ENCODE data around the gene HTR3B. TPM values are rescaled to one million over a fixed set of nuclear protein-coding genes. Genes with fewer than 3 reads are reported as not detected.

Gene HTR3B
- total RNA-seq, 4 donors from 2014 or later: not detected

DNA sequence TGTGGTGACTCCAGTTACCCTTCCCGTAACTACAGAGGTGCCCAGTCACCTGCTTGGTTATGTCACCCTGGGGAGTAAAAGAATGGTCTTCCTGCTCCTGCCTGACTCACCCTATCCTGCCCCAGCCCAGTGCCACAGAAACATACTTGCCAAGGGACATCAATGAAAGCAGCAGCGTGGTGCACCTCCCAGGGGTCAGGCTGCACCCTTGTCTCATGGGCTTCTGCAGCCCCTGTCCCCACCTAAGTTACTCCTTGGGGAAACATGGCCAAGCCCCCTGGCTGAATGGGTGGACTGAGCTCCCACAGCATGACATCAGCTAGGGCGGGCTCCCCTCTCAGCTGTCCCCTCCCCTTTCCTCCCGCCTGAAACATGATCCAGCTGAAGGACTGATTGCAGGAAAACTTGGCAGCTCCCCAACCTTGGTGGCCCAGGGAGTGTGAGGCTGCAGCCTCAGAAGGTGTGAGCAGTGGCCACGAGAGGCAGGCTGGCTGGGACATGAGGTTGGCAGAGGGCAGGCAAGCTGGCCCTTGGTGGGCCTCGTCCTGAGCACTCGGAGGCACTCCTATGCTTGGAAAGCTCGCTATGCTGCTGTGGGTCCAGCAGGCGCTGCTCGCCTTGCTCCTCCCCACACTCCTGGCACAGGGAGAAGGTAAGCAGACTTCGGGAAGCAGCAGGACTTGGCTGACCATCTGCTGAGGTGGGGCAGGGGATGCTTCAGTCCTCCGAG is 70.3 kb downstream of the HTR3B start, which contains the start of gene HTR3A:
HTR3A (plus strand) TSS at position 368 of the 730 bp plus-strand sequence; CDS start at position 586, 218 bp downstream.
- TF ChIP-seq, protein P1, sequence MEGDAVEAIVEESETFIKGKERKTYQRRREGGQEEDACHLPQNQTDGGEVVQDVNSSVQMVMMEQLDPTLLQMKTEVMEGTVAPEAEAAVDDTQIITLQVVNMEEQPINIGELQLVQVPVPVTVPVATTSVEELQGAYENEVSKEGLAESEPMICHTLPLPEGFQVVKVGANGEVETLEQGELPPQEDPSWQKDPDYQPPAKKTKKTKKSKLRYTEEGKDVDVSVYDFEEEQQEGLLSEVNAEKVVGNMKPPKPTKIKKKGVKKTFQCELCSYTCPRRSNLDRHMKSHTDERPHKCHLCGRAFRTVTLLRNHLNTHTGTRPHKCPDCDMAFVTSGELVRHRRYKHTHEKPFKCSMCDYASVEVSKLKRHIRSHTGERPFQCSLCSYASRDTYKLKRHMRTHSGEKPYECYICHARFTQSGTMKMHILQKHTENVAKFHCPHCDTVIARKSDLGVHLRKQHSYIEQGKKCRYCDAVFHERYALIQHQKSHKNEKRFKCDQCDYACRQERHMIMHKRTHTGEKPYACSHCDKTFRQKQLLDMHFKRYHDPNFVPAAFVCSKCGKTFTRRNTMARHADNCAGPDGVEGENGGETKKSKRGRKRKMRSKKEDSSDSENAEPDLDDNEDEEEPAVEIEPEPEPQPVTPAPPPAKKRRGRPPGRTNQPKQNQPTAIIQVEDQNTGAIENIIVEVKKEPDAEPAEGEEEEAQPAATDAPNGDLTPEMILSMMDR (IDR thresholded peaks at IDR 0.05; ENCODE audit: low read depth): no peak

DNA sequence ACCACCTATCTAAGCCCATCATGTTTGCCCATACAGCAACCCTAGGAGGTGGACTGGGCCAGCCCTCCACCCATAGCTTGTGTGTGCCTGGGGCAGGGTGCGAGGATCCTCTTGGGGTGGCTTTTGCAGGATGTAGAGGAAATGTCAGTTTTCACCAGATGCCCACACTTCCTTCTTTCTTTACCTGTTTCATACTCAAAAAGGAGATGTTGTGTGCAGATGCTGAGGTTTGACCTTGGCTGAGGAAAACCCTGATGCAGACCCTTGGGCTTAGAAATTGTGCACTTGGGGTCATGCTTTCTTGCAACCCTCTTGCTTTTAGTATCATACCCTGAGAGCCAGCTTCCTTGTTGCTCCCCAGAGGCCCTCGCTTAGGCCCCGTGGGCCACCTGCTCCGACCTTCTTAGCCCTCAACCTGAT is 72.5 kb downstream of the HTR3B start:
- TF ChIP-seq, protein P1 (IDR thresholded peaks at IDR 0.05; ENCODE audit: low read depth): no peak

DNA sequence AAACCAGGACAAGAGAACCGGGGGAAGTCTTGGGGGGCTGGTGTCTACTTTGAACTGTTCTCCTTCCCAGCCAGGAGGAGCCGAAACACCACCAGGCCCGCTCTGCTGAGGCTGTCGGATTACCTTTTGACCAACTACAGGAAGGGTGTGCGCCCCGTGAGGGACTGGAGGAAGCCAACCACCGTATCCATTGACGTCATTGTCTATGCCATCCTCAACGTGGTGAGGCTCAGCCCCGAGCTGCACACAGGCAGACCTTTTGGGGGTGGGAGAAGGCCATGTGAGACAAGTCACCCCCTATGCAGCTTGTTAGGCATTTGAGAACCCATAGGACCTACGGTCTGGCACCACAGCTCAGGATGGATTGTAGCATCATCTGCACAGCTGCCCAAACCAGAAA is 73.1 kb downstream of the HTR3B start:
- TF ChIP-seq, protein P1 (IDR thresholded peaks at IDR 0.05; ENCODE audit: low read depth): no peak

DNA sequence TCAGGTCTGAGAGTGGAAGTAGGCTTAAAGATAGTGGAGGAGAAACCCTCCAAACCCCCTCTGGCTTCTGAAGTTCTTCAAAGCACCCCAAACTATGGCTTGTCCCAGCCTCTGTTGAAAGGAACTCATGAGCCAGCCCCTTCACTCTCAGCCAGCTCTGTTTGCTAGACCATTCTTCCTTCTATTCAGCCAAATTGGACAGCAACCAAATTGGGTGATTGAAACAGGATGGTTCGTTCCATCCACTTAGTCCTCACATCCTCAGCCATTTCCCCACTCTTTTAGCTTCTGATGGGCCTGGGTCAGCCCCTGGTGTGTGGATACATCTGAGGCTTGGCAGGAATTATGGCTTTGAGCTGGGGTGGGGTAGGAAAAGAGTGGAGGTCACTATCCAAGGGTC is 74.8 kb downstream of the HTR3B start:
- TF ChIP-seq, protein P1 (IDR thresholded peaks at IDR 0.05; ENCODE audit: low read depth): no peak

DNA sequence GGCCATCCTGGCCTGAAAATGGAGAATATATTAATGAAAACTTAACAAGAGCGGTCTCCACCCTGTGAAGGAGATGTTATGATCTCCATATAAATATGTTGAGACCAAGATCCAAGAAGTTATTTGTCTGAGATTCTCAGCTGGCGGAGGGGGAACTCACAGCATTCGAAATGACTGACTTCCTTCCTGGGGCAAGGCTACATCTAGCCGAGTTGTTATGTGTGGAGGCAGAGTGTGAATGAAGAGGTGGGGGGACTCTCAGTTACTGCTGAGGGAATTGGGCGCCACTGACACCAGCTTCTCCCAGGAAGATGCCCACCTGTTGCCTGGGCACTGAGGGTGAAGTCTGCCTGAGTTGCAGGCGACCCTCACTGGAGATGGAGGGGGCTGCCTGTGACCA is 76.2 kb downstream of the HTR3B start:
- TF ChIP-seq, protein P1 (IDR thresholded peaks at IDR 0.05; ENCODE audit: low read depth): no peak

DNA sequence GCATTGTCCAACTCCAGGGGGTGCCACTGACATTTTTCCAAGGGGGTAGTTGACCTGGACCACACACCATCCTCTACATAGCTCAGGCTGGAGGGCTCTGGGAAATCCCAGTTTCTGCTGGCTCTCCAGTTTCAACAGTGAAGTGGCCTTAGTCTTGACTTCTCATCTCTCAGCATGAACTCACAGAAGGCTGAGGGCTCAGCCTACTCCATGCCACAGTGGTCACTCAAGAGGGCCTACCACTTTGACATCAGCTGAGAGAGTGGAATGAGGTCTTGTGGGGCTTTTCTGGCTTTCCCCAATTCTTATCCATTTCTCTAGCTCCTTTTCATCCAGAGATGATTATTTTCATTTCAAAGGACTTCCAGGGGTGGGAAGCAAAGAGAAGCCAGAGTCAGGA is 77.7 kb downstream of the HTR3B start:
- TF ChIP-seq, protein P1 (IDR thresholded peaks at IDR 0.05; ENCODE audit: low read depth): no peak

DNA sequence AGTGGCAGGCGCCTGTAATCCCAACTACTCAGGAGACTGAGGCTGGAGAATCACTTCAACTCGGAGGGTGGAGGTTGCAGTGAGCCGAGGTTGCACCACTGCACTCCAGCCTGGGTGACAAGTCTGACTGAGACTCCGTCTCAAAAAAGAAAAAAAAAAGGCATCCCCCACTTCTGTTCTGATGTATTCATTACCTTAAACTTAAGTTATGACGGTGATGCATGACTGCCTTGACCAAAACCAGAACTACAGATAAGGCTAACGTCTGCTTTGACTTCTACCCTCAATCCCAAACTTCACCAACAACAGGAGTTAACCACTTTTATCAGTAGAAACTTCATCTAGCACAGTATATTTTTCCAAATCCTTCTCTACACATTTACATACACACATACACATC is 80.2 kb downstream of the HTR3B start:
- TF ChIP-seq, protein P1 (IDR thresholded peaks at IDR 0.05; ENCODE audit: low read depth): no peak
